ENCODE measurements around the gene OR5C1.
"Not testable (repeated sequence)": the region's sequence is repeated elsewhere in the genome, so short reads cannot be mapped to it uniquely, and the experiment has no call there.

OR5C1 gene

GRCh38 chr9:122800066-122801060 lies 11.6 kb downstream of the OR5C1 start, which contains the start of gene OR1K1:
Gene OR1K1 (plus strand): TSS chr9:122800123. CDS start chr9:122800123, 0 bp downstream.
- CTCF ChIA-PET = no interaction called here
- H3K9me3 Mint-ChIP-seq = no peaks in the 10 kb centered on the region
- no peak within 1 kb of the TSS for H3K27ac Mint-ChIP-seq
- no peaks in the 10 kb centered on the region for H3K4me1 Mint-ChIP-seq
- H3K4me3 Mint-ChIP-seq = no peak within 1 kb of the TSS
- no peaks in the 10 kb centered on the region for H3K27me3 Mint-ChIP-seq
- no peak for DNase-seq
- H3K36me3 Mint-ChIP-seq = no peaks in the 10 kb centered on the region

- peaks cover 22% of the 10 kb centered on the region for H3K4me1 Mint-ChIP-seq
- no peak for DNase-seq
- no peaks in the 10 kb centered on the region for H3K9me3 Mint-ChIP-seq
- no peak overlapping the region for H3K4me3 Mint-ChIP-seq
- H3K27ac Mint-ChIP-seq = no peak overlapping the region
- H3K36me3 Mint-ChIP-seq = no peaks in the 10 kb centered on the region
- no peaks in the 10 kb centered on the region for H3K27me3 Mint-ChIP-seq
- CTCF ChIA-PET = interaction anchor here (1.0 to 2.0 kb wide), 3 partner anchors 308 to 683 kb away, joined by 3 to 9 read pairs (median 4); no protein-coding TSS in a partner anchor
Measured at GRCh38 chr9:122806661-122807060, 17.9 kb downstream of the OR5C1 start.

GRCh38 chr9:122807271-122807900 lies 18.7 kb downstream of the OR5C1 start:
- CTCF ChIA-PET = interaction anchor here (1.0 to 4.0 kb wide), 8 partner anchors 184 to 685 kb away, joined by 3 to 51 read pairs (median 4); no protein-coding TSS in a partner anchor
- no peak for DNase-seq
- Mint-ChIP-seq H3K4me3 (no peak overlapping the region), H3K27me3 (no peaks in the 10 kb centered on the region), H3K36me3 (no peaks in the 10 kb centered on the region), H3K9me3 (no peaks in the 10 kb centered on the region), H3K4me1 (peaks cover 22% of the 10 kb centered on the region), H3K27ac (no peak overlapping the region)

- no peak overlapping the region for H3K27ac Mint-ChIP-seq
- DNase-seq = no peak
Measured at GRCh38 chr9:122808141-122808540, 19.4 kb downstream of the OR5C1 start.

GRCh38 chr9:122809261-122809660 lies 20.5 kb downstream of the OR5C1 start:
- not testable (repeated sequence) for H3K4me3 Mint-ChIP-seq, H3K27me3 Mint-ChIP-seq, H3K9me3 Mint-ChIP-seq, H3K36me3 Mint-ChIP-seq, DNase-seq
- CTCF ChIA-PET = interaction anchor here (0.8 to 4.0 kb wide), 8 partner anchors 182 to 714 kb away, joined by 3 to 51 read pairs (median 6); no protein-coding TSS in a partner anchor
- Mint-ChIP-seq H3K27ac (peak overlapping the region; percentile 7), H3K4me1 (peaks cover 22% of the 10 kb centered on the region)

More at GRCh38 chr9:122808141-122808540, 19.4 kb downstream of the OR5C1 start:
- CTCF ChIA-PET = interaction anchor here (0.8 to 4.0 kb wide), 11 partner anchors 183 to 713 kb away, joined by 3 to 51 read pairs (median 5); no protein-coding TSS in a partner anchor
- Mint-ChIP-seq H3K9me3 (no peaks in the 10 kb centered on the region), H3K4me3 (no peak overlapping the region), H3K27me3 (no peaks in the 10 kb centered on the region), H3K4me1 (peaks cover 22% of the 10 kb centered on the region), H3K36me3 (no peaks in the 10 kb centered on the region)

- Mint-ChIP-seq H3K4me1 (peaks cover 28% of the 10 kb centered on the region), H3K27me3 (no peaks in the 10 kb centered on the region), H3K36me3 (peaks cover 6% of the 10 kb centered on the region), H3K4me3 (no peak overlapping the region), H3K9me3 (no peaks in the 10 kb centered on the region), H3K27ac (no peak overlapping the region)
- CTCF ChIA-PET = interaction anchor here (0.7 to 4.0 kb wide), 9 partner anchors 18 to 686 kb away, joined by 3 to 51 read pairs (median 6); partner anchors contain the start of gene PDCL
- peak; percentile 85 for DNase-seq
Measured at GRCh38 chr9:122810306-122810946, 21.7 kb downstream of the OR5C1 start.

GRCh38 chr9:122812736-122813135 lies 24.0 kb downstream of the OR5C1 start:
- Mint-ChIP-seq H3K27me3 (no peaks in the 10 kb centered on the region), H3K36me3 (peaks cover 16% of the 10 kb centered on the region), H3K4me3 (no peak overlapping the region), H3K4me1 (peaks cover 40% of the 10 kb centered on the region), H3K27ac (no peak overlapping the region), H3K9me3 (no peaks in the 10 kb centered on the region)
- CTCF ChIA-PET = interaction anchor here (0.6 to 0.9 kb wide), 2 partner anchors 333 to 688 kb away, joined by 3 read pairs; no protein-coding TSS in a partner anchor
- no peak for DNase-seq

GRCh38 chr9:122814545-122814944 lies 25.8 kb downstream of the OR5C1 start:
- H3K4me1 Mint-ChIP-seq = peaks cover 29% of the 10 kb centered on the region
- CTCF ChIA-PET = interaction anchor here (1.9 to 2.0 kb wide), 2 partner anchors 21 to 316 kb away, joined by 5 to 9 read pairs; no protein-coding TSS in a partner anchor
- H3K27me3 Mint-ChIP-seq = no peaks in the 10 kb centered on the region
- no peaks in the 10 kb centered on the region for H3K9me3 Mint-ChIP-seq
- H3K36me3 Mint-ChIP-seq = peaks cover 20% of the 10 kb centered on the region
- H3K27ac Mint-ChIP-seq = no peak overlapping the region
- no peak overlapping the region for H3K4me3 Mint-ChIP-seq
- DNase-seq = no peak

- no peaks in the 10 kb centered on the region for H3K9me3 Mint-ChIP-seq
- peak overlapping the region; percentile 93 for H3K27ac Mint-ChIP-seq
- H3K4me3 Mint-ChIP-seq = no peak overlapping the region
- H3K27me3 Mint-ChIP-seq = no peaks in the 10 kb centered on the region
- H3K36me3 Mint-ChIP-seq = peaks cover 30% of the 10 kb centered on the region
- CTCF ChIA-PET = interaction anchor here (0.7 to 2.0 kb wide), 6 partner anchors 20 to 1023 kb away, joined by 3 to 9 read pairs (median 6); no protein-coding TSS in a partner anchor
- no peak for DNase-seq
- peaks cover 39% of the 10 kb centered on the region for H3K4me1 Mint-ChIP-seq
Measured at GRCh38 chr9:122815544-122815943, 26.8 kb downstream of the OR5C1 start.

GRCh38 chr9:122816163-122816867 lies 27.6 kb downstream of the OR5C1 start:
- Mint-ChIP-seq H3K36me3 (peaks cover 33% of the 10 kb centered on the region), H3K4me3 (peak overlapping the region; percentile 58), H3K27me3 (no peaks in the 10 kb centered on the region), H3K9me3 (no peaks in the 10 kb centered on the region), H3K27ac (peak overlapping the region; percentile 93), H3K4me1 (peaks cover 42% of the 10 kb centered on the region)
- DNase-seq = peak; percentile 71
- CTCF ChIA-PET = interaction anchor here (0.6 to 2.0 kb wide), 7 partner anchors 9 to 532 kb away, joined by 3 to 9 read pairs (median 4); no protein-coding TSS in a partner anchor

GRCh38 chr9:122819326-122819725 lies 30.6 kb downstream of the OR5C1 start:
- CTCF ChIA-PET = no interaction called here
- Mint-ChIP-seq H3K4me1 (peaks cover 56% of the 10 kb centered on the region), H3K9me3 (no peaks in the 10 kb centered on the region), H3K27ac (no peak overlapping the region), H3K4me3 (no peak overlapping the region), H3K36me3 (peaks cover 52% of the 10 kb centered on the region), H3K27me3 (no peaks in the 10 kb centered on the region)
- DNase-seq = no peak

GRCh38 chr9:122819791-122820489 lies 31.2 kb downstream of the OR5C1 start:
- no peak overlapping the region for H3K4me3 Mint-ChIP-seq
- H3K36me3 Mint-ChIP-seq = peaks cover 54% of the 10 kb centered on the region
- no peak for DNase-seq
- CTCF ChIA-PET = interaction anchor here (1.1 kb wide), 1 partner anchor 84 kb away, joined by 3 read pairs; no protein-coding TSS in a partner anchor
- H3K4me1 Mint-ChIP-seq = peaks cover 57% of the 10 kb centered on the region
- H3K9me3 Mint-ChIP-seq = no peaks in the 10 kb centered on the region
- H3K27ac Mint-ChIP-seq = no peak overlapping the region
- no peaks in the 10 kb centered on the region for H3K27me3 Mint-ChIP-seq

All from activated naive CD4-positive, alpha-beta T cell treated with anti-CD3 and anti-CD28 coated beads, Interleukin-2, amount 10 ng/mL, durations not matched to agents 7 days and 5 days (primary cell).